ENCODE data around the gene CAMTA1. TPM values are rescaled to one million over a fixed set of nuclear protein-coding genes. Genes with fewer than 3 reads are reported as not detected.

CAMTA1 gene
- total RNA-seq, 2 experiments from 2014 or later = 39.3 to 48.8 TPM

DNA sequence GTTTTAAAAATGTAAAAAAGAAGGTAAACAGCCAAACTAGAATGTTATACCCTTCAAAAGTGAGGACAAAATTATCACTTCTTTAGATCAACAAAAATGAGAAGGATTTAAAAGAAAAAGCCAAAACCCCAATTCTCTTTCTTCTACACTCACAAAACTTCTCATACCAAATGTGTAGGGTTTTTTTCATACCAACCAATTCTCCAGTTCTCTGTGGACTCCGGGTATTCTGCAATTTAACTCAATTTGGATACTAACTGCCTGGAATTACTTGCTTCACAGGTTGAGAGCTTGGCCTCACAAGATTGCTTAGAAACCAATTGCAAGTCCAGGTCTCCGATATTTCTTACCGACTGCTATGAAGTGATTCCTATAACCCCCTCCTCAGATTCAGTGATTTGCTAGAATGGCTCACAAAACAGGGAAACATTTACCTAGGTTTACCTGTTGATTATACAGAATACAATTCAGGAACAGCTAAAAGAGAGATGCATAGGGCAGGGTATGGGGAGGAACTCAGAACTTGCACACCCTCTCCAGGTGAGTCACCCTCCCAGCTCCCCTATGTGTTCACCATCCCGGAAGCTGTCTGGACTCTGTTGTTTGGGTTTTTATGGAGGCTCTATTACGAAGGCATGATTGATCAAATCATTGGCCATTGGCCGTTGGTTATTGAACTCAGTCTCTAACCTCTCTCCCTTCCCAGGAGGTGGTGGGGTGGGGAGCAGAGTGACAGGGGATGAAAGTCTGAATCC lies 67.1 kb downstream of the CAMTA1 start:
- CTCF ChIA-PET = no interaction called here
- no peak overlapping the region for H3K27ac Mint-ChIP-seq
- H3K4me1 Mint-ChIP-seq = no peaks in the 10 kb centered on the region
- H3K27me3 Mint-ChIP-seq = no peaks in the 10 kb centered on the region
- H3K4me3 Mint-ChIP-seq = no peak overlapping the region
- POLR2A ChIA-PET = no interaction called here
- H3K36me3 Mint-ChIP-seq (ENCODE audit: low read depth) = peaks cover 16% of the 10 kb centered on the region
- no peaks in the 10 kb centered on the region for H3K9me3 Mint-ChIP-seq
- no peak for DNase-seq

DNA sequence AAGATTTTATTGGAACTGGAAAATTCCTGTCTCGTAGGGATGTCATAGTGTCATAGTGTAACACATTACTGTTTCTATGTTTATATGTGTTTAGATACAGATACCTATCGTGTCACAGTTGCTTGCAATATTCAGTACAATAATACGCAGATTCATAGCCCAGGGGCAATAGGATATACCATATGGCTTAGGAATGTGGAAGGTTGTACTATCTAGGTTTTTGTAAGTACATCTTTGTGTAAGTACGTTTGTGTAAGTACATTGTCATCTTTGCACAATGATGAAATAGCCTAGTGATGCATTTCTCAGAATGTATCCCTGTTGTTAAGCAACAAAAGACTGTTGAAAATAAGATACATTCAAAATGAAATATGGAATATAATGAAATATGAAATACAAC lies 68.9 kb downstream of the CAMTA1 start:
- ChIA-PET CTCF (no interaction called here), POLR2A (no interaction called here)
- no peak for DNase-seq
- Mint-ChIP-seq H3K9me3 (no peaks in the 10 kb centered on the region), H3K36me3 (ENCODE audit: low read depth) (peaks cover 14% of the 10 kb centered on the region), H3K4me3 (no peak overlapping the region), H3K27me3 (no peaks in the 10 kb centered on the region), H3K27ac (no peak overlapping the region), H3K4me1 (no peaks in the 10 kb centered on the region)

DNA sequence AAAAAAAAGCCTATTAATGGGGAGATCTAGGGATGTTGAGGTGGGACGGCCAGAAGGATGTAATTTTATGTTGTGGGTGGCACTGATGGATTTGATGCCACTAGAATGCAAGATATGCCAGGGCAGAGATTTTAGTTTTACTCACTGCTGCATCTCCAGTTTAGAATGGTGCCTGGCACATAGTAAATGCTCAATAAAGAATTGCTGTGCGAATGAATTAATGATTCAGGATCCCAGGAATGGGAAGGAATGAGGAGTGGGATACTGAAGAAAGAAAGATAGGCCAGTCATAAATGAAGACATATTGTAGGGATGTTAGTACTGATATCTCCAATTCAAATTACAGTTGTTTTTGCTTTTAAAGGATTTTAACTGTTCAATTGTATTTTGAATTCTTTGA lies 72.6 kb downstream of the CAMTA1 start:
- Mint-ChIP-seq H3K27ac (no peak overlapping the region), H3K36me3 (ENCODE audit: low read depth) (peaks cover 6% of the 10 kb centered on the region), H3K9me3 (no peaks in the 10 kb centered on the region), H3K4me1 (no peaks in the 10 kb centered on the region), H3K27me3 (no peaks in the 10 kb centered on the region), H3K4me3 (no peak overlapping the region)
- no peak for DNase-seq
- ChIA-PET POLR2A (no interaction called here), CTCF (no interaction called here)

DNA sequence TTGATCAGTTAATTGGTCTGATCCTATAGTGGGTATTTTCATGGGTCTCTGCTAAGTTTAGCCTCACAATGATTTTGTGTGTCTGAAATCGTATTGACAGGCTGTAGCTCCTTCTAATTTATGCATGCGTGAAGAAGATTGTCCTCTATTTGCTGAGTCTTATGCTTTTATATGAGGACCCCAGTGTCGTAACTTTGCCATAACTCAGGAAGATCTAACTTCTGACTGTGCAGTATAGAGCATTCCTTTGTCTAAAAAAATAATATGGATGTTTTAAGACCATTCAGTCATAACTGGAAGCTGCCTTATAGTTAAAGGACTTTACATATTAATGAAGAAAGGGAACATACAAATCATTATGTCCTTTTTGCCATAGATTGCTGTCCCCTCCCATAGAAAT lies 73.3 kb downstream of the CAMTA1 start:
- no peaks in the 10 kb centered on the region for H3K9me3 Mint-ChIP-seq

DNA sequence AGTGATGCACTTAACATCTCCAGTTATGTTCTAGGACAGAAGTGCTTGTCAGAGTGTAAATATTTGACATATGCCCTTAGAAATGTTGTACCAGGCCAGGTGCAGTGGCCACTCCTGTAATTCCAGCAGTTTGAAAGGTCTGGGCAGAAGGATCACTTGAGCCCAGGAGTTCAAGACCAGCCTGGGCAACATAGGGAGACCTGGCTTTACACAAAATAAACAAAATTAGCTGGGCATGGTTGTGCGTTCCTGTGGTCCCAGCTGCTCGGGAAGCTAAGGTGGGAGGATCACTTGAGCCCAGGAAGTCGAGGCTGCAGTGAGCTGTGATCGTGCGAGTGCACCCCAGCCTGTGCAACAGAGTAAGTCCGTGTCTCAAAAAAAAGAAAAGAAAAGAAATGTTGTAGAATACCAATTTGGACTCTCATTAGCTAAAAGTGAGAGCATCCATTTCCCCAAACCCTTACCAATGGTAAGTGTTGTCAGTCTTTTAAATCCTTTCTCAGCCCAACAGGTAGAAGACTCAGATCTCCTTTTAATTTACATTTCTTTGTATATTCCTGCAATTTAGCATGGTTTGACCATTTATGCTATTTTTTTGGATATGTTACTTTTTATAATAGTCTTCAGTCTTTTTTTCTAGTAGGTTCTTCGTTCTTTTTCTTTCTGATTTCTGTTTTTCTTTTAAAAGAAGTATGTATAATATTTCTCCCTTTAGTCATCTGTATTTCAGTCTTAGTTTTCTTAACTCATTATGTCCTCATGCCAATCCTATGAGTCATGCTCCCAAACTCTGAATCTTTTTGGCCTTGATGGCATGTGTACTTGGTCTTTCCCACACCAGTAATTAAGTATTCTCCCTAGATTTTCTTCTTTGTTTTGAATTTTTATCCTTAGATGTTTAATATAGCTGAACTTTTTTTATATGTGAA lies 74.4 kb downstream of the CAMTA1 start:
- H3K27ac Mint-ChIP-seq = no peak overlapping the region
- CTCF ChIA-PET = no interaction called here
- peaks cover 10% of the 10 kb centered on the region for H3K36me3 Mint-ChIP-seq (ENCODE audit: low read depth)
- POLR2A ChIA-PET = no interaction called here
- no peak for DNase-seq
- H3K4me1 Mint-ChIP-seq = no peaks in the 10 kb centered on the region
- no peak overlapping the region for H3K4me3 Mint-ChIP-seq
- no peaks in the 10 kb centered on the region for H3K27me3 Mint-ChIP-seq
- no peaks in the 10 kb centered on the region for H3K9me3 Mint-ChIP-seq

More for the DNA sequence above, 73.3 kb downstream of the CAMTA1 start:
- Mint-ChIP-seq H3K4me1 (no peaks in the 10 kb centered on the region), H3K36me3 (ENCODE audit: low read depth) (peaks cover 4% of the 10 kb centered on the region), H3K4me3 (no peak overlapping the region), H3K27ac (no peak overlapping the region), H3K27me3 (no peaks in the 10 kb centered on the region)
- no peak for DNase-seq
- POLR2A ChIA-PET = no interaction called here
- CTCF ChIA-PET = interaction anchor here (0.7 kb wide), 1 partner anchor 11 kb away, joined by 4 read pairs; no protein-coding TSS in a partner anchor

DNA sequence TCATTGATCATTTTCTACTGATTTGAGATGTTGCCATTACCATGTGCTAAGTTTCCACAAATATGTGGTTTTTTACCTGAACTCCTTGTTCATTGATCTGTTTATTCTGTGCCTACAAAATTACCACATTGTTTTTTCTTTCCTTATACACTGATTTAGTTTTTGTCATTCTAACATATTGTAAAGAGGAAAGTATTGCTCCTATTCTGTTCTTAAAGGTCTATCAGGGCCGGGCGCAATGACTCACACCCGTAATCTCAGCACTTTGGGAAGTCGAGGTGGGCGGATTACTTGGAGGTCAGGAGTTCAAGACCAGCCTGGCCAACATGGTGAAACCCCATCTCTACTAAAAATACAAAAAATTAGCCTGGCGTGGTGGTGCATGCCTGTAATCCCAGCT lies 75.1 kb downstream of the CAMTA1 start:
- Mint-ChIP-seq H3K27me3 (no peaks in the 10 kb centered on the region), H3K27ac (no peak overlapping the region), H3K4me1 (no peaks in the 10 kb centered on the region), H3K9me3 (no peaks in the 10 kb centered on the region), H3K36me3 (ENCODE audit: low read depth) (peaks cover 7% of the 10 kb centered on the region), H3K4me3 (no peak overlapping the region)
- DNase-seq = no peak
- ChIA-PET CTCF (no interaction called here), POLR2A (no interaction called here)

DNA sequence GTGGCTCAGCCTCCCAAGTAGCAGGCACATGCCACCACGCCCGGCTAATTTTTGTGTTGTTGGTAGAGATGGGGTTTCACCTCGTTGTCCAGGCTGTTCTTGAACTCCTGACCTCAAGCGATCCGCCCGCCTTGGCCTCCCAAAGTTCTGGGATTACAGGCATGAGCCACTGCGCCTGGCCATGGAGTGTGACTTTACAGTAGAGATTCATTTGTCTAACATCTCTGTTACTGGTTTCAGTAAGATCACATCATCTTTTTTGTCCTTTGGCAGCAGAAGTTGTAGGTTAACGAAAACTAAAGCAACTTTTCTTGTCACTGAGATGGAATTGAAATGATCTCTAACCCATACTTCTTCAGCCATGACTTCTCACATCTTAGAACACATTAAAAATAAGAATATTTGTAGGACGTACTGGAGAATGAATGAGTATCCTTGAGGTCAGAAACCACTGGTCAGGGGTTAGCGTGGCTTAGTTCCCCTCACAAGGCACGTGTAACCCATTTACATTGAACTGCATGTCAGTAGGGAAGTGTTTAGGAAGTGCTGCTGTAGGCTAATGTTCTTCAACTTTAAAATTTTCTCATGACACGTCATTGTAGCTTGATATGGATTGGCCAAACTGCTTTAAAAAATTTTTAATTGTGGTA lies 75.9 kb downstream of the CAMTA1 start:
- Mint-ChIP-seq H3K36me3 (ENCODE audit: low read depth) (peaks cover 5% of the 10 kb centered on the region), H3K27me3 (no peaks in the 10 kb centered on the region), H3K9me3 (no peaks in the 10 kb centered on the region), H3K4me3 (no peak overlapping the region), H3K27ac (no peak overlapping the region), H3K4me1 (no peaks in the 10 kb centered on the region)
- ChIA-PET CTCF (no interaction called here), POLR2A (no interaction called here)
- no peak for DNase-seq

DNA sequence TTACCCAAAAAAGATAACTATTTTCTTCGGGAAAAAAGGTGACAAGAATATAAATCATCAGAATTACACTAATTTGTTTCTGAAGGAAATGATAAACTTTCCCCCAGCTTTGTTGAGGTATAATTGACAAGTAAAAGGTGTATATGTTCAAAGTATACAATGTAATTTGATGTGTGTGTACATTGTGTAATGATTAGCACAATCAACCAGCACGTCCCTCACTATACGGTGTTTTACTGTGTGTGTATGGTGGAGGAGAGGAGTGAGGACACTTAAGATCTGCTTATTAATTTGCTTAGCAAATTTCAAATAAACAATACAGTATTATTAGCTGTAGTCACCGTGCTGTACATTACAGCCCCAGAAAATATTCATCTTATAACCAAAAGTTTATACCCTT lies 77.7 kb downstream of the CAMTA1 start:
- Mint-ChIP-seq H3K9me3 (no peaks in the 10 kb centered on the region), H3K4me3 (no peak overlapping the region), H3K36me3 (ENCODE audit: low read depth) (peaks cover 5% of the 10 kb centered on the region), H3K27ac (no peak overlapping the region), H3K27me3 (no peaks in the 10 kb centered on the region), H3K4me1 (peaks cover 2% of the 10 kb centered on the region)
- ChIA-PET CTCF (no interaction called here), POLR2A (no interaction called here)
- DNase-seq = no peak

DNA sequence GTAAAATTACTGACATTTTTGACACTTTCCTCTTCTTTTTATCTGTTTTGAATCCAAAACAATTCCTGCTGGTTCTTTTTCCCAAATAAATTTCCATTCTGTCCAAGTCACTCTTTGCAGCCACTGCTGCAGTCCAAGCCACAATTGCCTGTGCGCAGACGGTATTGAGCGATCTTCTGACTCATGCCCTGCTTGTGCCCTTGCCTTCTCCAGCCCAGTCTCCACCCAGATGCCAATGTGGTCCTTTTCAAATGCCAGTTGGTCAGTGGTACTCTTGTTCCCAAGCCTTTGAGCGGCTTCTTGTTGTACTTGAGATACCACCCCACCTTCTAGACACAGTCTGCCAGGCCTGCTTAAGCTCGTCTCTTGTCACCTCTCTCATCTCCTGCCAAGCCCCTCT lies 78.9 kb downstream of the CAMTA1 start:
- H3K9me3 Mint-ChIP-seq = no peaks in the 10 kb centered on the region
- peaks cover 5% of the 10 kb centered on the region for H3K36me3 Mint-ChIP-seq (ENCODE audit: low read depth)
- H3K27ac Mint-ChIP-seq = no peak overlapping the region
- ChIA-PET POLR2A (no interaction called here), CTCF (no interaction called here)
- peaks cover 11% of the 10 kb centered on the region for H3K4me1 Mint-ChIP-seq
- H3K4me3 Mint-ChIP-seq = no peak overlapping the region
- H3K27me3 Mint-ChIP-seq = no peaks in the 10 kb centered on the region
- DNase-seq = no peak

DNA sequence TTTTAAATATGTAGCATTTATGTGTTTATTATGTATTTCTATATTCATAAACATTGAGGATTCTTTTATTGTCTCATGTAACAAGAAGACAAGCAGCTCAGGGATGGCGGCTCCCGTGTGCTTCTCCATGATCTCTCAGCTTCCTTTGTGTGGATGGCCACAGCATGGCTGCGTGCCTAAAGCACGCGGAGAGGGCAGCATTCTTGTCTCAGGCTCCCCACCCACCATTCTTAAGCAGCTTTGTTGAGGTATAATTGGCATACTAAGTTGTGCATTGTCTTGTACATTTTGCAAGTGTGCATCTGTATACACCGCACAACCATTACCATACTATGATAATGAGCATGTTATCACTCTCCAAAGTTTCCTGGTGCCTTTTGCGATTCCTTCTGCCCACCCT lies 81.6 kb downstream of the CAMTA1 start:
- Mint-ChIP-seq H3K36me3 (ENCODE audit: low read depth) (peaks cover 5% of the 10 kb centered on the region), H3K4me1 (peaks cover 13% of the 10 kb centered on the region), H3K27ac (no peak overlapping the region), H3K9me3 (no peaks in the 10 kb centered on the region), H3K4me3 (no peak overlapping the region), H3K27me3 (no peaks in the 10 kb centered on the region)
- CTCF ChIA-PET = no interaction called here
- no peak for DNase-seq
- POLR2A ChIA-PET = interaction anchor here (0.7 kb wide), 1 partner anchor 10 kb away, joined by 5 read pairs; no protein-coding TSS in a partner anchor

DNA sequence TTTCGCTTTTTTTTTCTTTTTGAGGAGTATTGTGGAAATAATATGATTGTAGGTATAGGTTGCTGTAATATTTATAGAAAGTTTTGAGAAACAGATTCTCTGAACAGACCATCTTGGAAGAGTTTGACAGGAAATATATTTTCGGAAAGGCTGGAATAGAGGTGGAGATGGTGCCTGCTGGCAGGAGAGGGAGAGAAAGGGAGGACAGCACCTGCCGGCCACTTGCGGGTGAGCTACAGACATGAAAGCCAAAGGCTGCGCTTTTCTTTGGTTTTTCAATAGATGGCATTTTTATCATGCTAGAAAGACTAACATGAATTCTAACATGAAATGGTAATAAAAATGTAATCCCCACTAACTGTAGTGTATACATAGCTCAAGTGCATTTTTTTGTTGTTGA lies 82.1 kb downstream of the CAMTA1 start:
- peaks cover 17% of the 10 kb centered on the region for H3K4me1 Mint-ChIP-seq
- ChIA-PET CTCF (no interaction called here), POLR2A (interaction anchor here (0.7 kb wide), 1 partner anchor 10 kb away, joined by 5 read pairs; no protein-coding TSS in a partner anchor)
- no peak overlapping the region for H3K27ac Mint-ChIP-seq
- H3K9me3 Mint-ChIP-seq = no peaks in the 10 kb centered on the region
- no peak overlapping the region for H3K4me3 Mint-ChIP-seq
- H3K36me3 Mint-ChIP-seq (ENCODE audit: low read depth) = peaks cover 5% of the 10 kb centered on the region
- no peak for DNase-seq
- no peaks in the 10 kb centered on the region for H3K27me3 Mint-ChIP-seq

DNA sequence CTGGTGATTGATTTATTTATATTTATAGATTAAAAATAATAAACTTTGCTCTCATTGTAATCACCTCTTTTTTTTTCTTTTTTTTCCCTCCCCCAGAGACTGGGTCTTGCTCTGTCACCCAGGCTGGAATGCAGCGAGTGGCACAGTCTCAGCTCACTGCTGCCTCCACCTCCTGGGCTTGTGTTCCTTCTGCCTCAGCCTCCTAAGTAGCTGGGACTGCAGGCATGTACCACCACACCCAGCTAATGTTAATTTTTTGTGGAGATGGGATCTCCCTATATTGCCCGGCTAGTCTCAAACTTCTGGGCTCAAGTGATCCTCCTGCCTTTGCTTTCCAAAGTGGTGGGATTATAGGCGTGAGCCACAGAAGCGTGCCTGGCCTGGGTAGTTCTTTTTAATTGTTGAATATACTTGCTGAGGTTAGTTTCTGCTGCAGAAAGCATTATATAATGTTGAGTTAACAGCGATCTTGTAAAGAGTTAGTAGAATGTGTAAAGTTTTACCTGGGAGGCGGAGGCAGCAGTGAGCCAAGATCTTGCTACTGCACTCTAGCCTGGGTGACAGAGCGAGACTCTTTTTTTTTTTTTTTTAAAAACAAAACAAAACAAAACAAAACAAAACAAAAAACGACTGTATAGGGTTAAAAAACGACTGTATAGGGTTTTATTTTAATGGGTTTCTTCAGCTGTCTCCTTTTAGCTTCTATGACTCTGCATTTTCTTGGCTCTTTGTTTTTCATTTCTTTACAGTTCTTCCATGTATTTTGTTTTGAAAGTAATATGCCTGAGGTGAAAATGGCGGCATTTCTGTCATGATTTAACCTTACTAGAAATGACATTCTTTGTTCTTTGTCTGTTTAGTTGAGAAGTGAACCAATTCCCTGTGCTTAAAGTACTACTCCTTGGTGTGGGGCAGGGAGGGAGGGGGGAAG lies 82.7 kb downstream of the CAMTA1 start:
- CTCF ChIA-PET = interaction anchor here (0.6 kb wide), 1 partner anchor 164 kb away, joined by 3 read pairs; no protein-coding TSS in a partner anchor
- DNase-seq = no peak
- Mint-ChIP-seq H3K4me1 (peaks cover 24% of the 10 kb centered on the region), H3K27me3 (no peaks in the 10 kb centered on the region), H3K27ac (no peak overlapping the region), H3K9me3 (no peaks in the 10 kb centered on the region), H3K4me3 (no peak overlapping the region), H3K36me3 (ENCODE audit: low read depth) (peaks cover 12% of the 10 kb centered on the region)
- POLR2A ChIA-PET = interaction anchor here (0.7 kb wide), 1 partner anchor 11 kb away, joined by 5 read pairs; no protein-coding TSS in a partner anchor
